Breast epithelium (tissue), 3 donors: ENCODE data around the gene SEMA3F.

Experiments used
- POLR2A ChIP-seq: fragments of 450-650 bp; IDR thresholded peaks from one replicate; pipeline ENCODE4 v1.6.1; 2016; ENCODE audit warnings: antibody characterized with exemption, mild to moderate bottlenecking, moderate library complexity
- TF ChIP-seq, protein P1 (sequence below), 3 donors: fragments of 450-650 bp; IDR thresholded peaks; one replicate each; pipeline ENCODE4 v1.5.1; 2016 to 2017; ENCODE audit warnings: antibody characterized with exemption in 3 of 3, mild to moderate bottlenecking in 3 of 3, moderate library complexity in 3 of 3

DNA sequence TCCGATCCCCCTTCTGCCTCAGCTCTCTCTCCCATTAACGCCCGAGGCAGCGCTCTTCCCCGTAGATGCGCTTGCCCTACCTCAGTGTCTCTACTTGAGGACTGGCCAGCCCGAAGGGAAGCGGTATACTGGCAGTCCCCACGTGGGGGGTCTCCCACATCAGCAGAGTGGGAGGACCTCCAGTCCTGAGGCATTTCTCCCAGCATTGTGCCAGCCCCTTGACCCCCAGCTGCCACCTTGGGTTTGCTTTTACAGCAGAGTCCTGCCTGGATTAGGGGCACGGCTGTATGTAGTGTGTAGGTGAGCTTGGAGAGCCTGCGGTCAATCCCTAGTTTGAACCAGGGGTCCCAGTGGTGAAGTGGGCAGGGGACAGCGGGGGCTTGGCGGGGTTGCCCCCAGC is 767 bp downstream of the SEMA3F start:
- TF ChIP-seq POLR2A: no peak
- TF ChIP-seq, protein P1, sequence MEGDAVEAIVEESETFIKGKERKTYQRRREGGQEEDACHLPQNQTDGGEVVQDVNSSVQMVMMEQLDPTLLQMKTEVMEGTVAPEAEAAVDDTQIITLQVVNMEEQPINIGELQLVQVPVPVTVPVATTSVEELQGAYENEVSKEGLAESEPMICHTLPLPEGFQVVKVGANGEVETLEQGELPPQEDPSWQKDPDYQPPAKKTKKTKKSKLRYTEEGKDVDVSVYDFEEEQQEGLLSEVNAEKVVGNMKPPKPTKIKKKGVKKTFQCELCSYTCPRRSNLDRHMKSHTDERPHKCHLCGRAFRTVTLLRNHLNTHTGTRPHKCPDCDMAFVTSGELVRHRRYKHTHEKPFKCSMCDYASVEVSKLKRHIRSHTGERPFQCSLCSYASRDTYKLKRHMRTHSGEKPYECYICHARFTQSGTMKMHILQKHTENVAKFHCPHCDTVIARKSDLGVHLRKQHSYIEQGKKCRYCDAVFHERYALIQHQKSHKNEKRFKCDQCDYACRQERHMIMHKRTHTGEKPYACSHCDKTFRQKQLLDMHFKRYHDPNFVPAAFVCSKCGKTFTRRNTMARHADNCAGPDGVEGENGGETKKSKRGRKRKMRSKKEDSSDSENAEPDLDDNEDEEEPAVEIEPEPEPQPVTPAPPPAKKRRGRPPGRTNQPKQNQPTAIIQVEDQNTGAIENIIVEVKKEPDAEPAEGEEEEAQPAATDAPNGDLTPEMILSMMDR (IDR thresholded peaks at IDR 0.05): no peak
